CD14-positive monocyte (primary cell): ENCODE measurements around the gene GALNT18. TPM values are rescaled to one million over a fixed set of nuclear protein-coding genes. Genes with fewer than 3 reads are reported as not detected.

Source experiments
- DNase-seq, 3 donors: peaks; one replicate each; pipeline ENCODE4 v3.0.0-alpha.2; 2011 to 2022
- H2AFZ ChIP-seq: 2 replicates; pipeline ENCODE4 v1.6.0; 2012; ENCODE audit warnings: mild to moderate bottlenecking, low read depth, low read length, inconsistent platforms; ENCODE audit not compliant: insufficient read depth, poor library complexity, severe bottlenecking
- H3K27ac ChIP-seq, 2 donors: 1 replicate in 1 of 2; 2 replicates in 1 of 2; pipeline ENCODE4 v1.5.1; 2012 to 2013; ENCODE audit warnings: low read length in 2 of 2, control low read depth in 1 of 2, inconsistent platforms in 1 of 2, low read depth in 1 of 2, mild to moderate bottlenecking in 1 of 2
- H3K27me3 ChIP-seq, 2 donors: one replicate each; pipeline versions ENCODE4 v1.6.0 to v1.6.1; 2011 to 2013; ENCODE audit warnings: low read length in 2 of 2; ENCODE audit not compliant: control insufficient read depth in 2 of 2, insufficient read depth in 2 of 2
- H3K36me3 ChIP-seq, 2 donors: replicated peaks in 1 of 2; 1 replicate in 1 of 2; 2 replicates in 1 of 2; pipeline versions ENCODE4 v1.5.1 to v1.6.1; 2012 to 2013; ENCODE audit warnings: low read length in 2 of 2, control low read depth in 1 of 2, inconsistent platforms in 1 of 2, mild to moderate bottlenecking in 1 of 2; ENCODE audit not compliant: insufficient read depth in 2 of 2, control insufficient read depth in 1 of 2
- H3K4me1 ChIP-seq, 2 donors: 1 replicate in 1 of 2; 2 replicates in 1 of 2; pipeline versions ENCODE4 v1.5.1 to v1.6.1; 2012 to 2013; ENCODE audit warnings: low read length in 2 of 2, control low read depth in 1 of 2, inconsistent platforms in 1 of 2, mild to moderate bottlenecking in 1 of 2, moderate library complexity in 1 of 2; ENCODE audit not compliant: insufficient read depth in 2 of 2, control insufficient read depth in 1 of 2
- H3K4me2 ChIP-seq: replicated peaks from 2 replicates; pipeline ENCODE3; 2012; ENCODE audit warnings: low read length, moderate library complexity, mild to moderate bottlenecking; ENCODE audit not compliant: poor library complexity, severe bottlenecking; ENCODE audit errors: extremely low read depth
- H3K4me3 ChIP-seq, 3 experiments: fragments of 200-600 bp in 1 of 3; sonication (generic) in 1 of 3; replicated peaks in 1 of 3; 1 replicate in 2 of 3; 2 replicates in 1 of 3; pipeline ENCODE4 v1.5.1; 2011 to 2013; ENCODE audit warnings: low read length in 3 of 3, mild to moderate bottlenecking in 3 of 3, control low read depth in 2 of 3, low read depth in 2 of 3, inconsistent platforms in 1 of 3, moderate library complexity in 1 of 3
- H3K79me2 ChIP-seq: 2 replicates; pipeline ENCODE4 v1.6.0; 2012; ENCODE audit warnings: mild to moderate bottlenecking, control low read depth, inconsistent platforms, low read length, moderate library complexity; ENCODE audit not compliant: insufficient read depth
- H3K9ac ChIP-seq: 2 replicates; pipeline ENCODE4 v1.6.0; 2017; ENCODE audit warnings: low read length, mild to moderate bottlenecking; ENCODE audit not compliant: insufficient read depth, poor library complexity, severe bottlenecking
- H3K9me3 ChIP-seq, 2 donors: replicated peaks in 1 of 2; 1 replicate in 1 of 2; 2 replicates in 1 of 2; pipeline versions ENCODE4 v1.5.1 to v1.6.1; 2012 to 2013; ENCODE audit warnings: low read length in 2 of 2, control low read depth in 1 of 2; ENCODE audit not compliant: control insufficient read depth in 1 of 2, insufficient read depth in 1 of 2
- H4K20me1 ChIP-seq: 2 replicates; pipeline ENCODE4 v1.6.0; 2012; ENCODE audit warnings: mild to moderate bottlenecking, low read length, control low read depth, moderate library complexity; ENCODE audit not compliant: insufficient read depth
- H3K27ac Mint-ChIP-seq, 7 donors: one replicate each; pipeline ENCODE4 v1.8.0; 2020; ENCODE audit warnings: mild to moderate bottlenecking in 7 of 7, mixed read lengths in 7 of 7, moderate library complexity in 6 of 7, inconsistent platforms in 2 of 7
- H3K27me3 Mint-ChIP-seq, 3 donors: one replicate each; pipeline ENCODE4 v1.8.0; 2021 to 2022; ENCODE audit warnings: low read depth in 3 of 3, mild to moderate bottlenecking in 3 of 3, mixed read lengths in 3 of 3, moderate library complexity in 3 of 3, inconsistent platforms in 1 of 3
- H3K36me3 Mint-ChIP-seq, 2 donors: one replicate each; pipeline ENCODE4 v1.8.0; 2020; ENCODE audit warnings: mixed read lengths in 2 of 2, inconsistent platforms in 1 of 2, mild to moderate bottlenecking in 1 of 2
- H3K4me1 Mint-ChIP-seq: one replicate; pipeline ENCODE4 v1.8.0; 2020; ENCODE audit warnings: mild to moderate bottlenecking, mixed read lengths
- H3K4me3 Mint-ChIP-seq, 2 donors: one replicate each; pipeline ENCODE4 v1.8.0; 2020; ENCODE audit warnings: mild to moderate bottlenecking in 2 of 2, mixed read lengths in 2 of 2, moderate library complexity in 1 of 2
- H3K9me3 Mint-ChIP-seq, 7 donors: one replicate each; pipeline ENCODE4 v1.8.0; 2020 to 2022; ENCODE audit warnings: mixed read lengths in 7 of 7, mild to moderate bottlenecking in 6 of 7, moderate library complexity in 6 of 7, inconsistent platforms in 2 of 7
- CTCF ChIP-seq: fragments of 200-600 bp; IDR thresholded peaks from one replicate; pipeline ENCODE4 v1.8.0; 2022; ENCODE audit warnings: antibody characterized with exemption, mild to moderate bottlenecking
- WGBS: methylation state at CpG from one replicate; pipeline ENCODE4 v1.1.5; 2013; ENCODE audit warnings: missing lambda C conversion rate; ENCODE audit not compliant: insufficient coverage; 5-methylcytosine and 5-hydroxymethylcytosine counted together
- intact Hi-C, 2 donors: fragments of 100-400 bp; cut with micrococcal nuclease; formaldehyde crosslinking; loops; one replicate each; pipeline versions ENCODE4 v1.15.0 to v1.15.1; 2023
- polyA plus RNA-seq, 3 donors: library from polyadenylated mRNA; depleted of rRNA in 1 of 3; unstranded in 2 of 3; stranded (reverse) in 1 of 3; fragments of 300-500 nt in 2 of 3; fragments of >200 nt in 1 of 3; fragmentation: Illumina TruSeq in 2 of 3; gene quantifications; 1 replicate in 2 of 3; 2 replicates in 1 of 3; pipeline ENCODE4 v1.2.3, GENCODE V29; 2012 to 2021

GALNT18 gene
- polyA plus RNA-seq, 3 donors, result not detected

GRCh38 chr11:11394241-11394640 lies 227.6 kb downstream of the GALNT18 start:
- Histone ChIP-seq H3K4me3 (no peak overlapping the region), H3K27me3 (peaks cover 2 to 7% of the 10 kb centered on the region in 2 donors), H3K79me2 (no peaks in the 10 kb centered on the region), H3K36me3 (no peaks in the 10 kb centered on the region), H4K20me1 (no peaks in the 10 kb centered on the region), H3K9me3 (no peaks in the 10 kb centered on the region), H3K4me2 (no peak overlapping the region), H2AFZ (no peak overlapping the region), H3K4me1 (no peaks in the 10 kb centered on the region), H3K27ac (no peak overlapping the region), H3K9ac (no peak overlapping the region)
- Mint-ChIP-seq H3K9me3 (no peaks in the 10 kb centered on the region), H3K4me1 (no peaks in the 10 kb centered on the region), H3K4me3 (no peak overlapping the region), H3K27ac (no peak overlapping the region), H3K36me3 (no peaks in the 10 kb centered on the region), H3K27me3 (peaks cover 17 to 23% (median 22%) of the 10 kb centered on the region in 3 donors)
- TF ChIP-seq CTCF, result no peak
- intact Hi-C loops, result no loop called here
- DNase-seq, result no peak

- Histone ChIP-seq H3K4me1 (no peaks in the 10 kb centered on the region), H4K20me1 (no peaks in the 10 kb centered on the region), H3K4me2 (no peak overlapping the region), H3K27me3 (peaks cover 0 to under 1% of the 10 kb centered on the region in 2 donors), H3K9ac (no peak overlapping the region), H3K4me3 (no peak overlapping the region), H2AFZ (no peak overlapping the region), H3K27ac (no peak overlapping the region), H3K79me2 (no peaks in the 10 kb centered on the region), H3K36me3 (no peaks in the 10 kb centered on the region), H3K9me3 (no peaks in the 10 kb centered on the region)
- Mint-ChIP-seq H3K9me3 (no peaks in the 10 kb centered on the region), H3K27ac (no peak overlapping the region), H3K4me1 (no peaks in the 10 kb centered on the region), H3K27me3 (peaks cover 13 to 19% (median 19%) of the 10 kb centered on the region in 3 donors), H3K36me3 (no peaks in the 10 kb centered on the region), H3K4me3 (no peak overlapping the region)
- no peak for DNase-seq
- no peak for TF ChIP-seq CTCF
- WGBS, result 85% methylated on average over 8 of the region's 13 CpGs
- intact Hi-C loops, result no loop called here
Observed at GRCh38 chr11:11391796-11392463, 229.9 kb downstream of the GALNT18 start.
